Measurements from ENCODE around the gene NPY5R. TPM values are rescaled to one million over a fixed set of nuclear protein-coding genes. Genes with fewer than 3 reads are reported as not detected.

The NPY5R gene
- not detected for total RNA-seq (2021; ENCODE audit: unreplicated experiment)
- not detected for polyA plus RNA-seq (2012; ENCODE audit: insufficient read length)
- Bru-seq, nascent RNA, result not detected
- not detected for BruChase-seq, experiment 1, labeled RNA remaining after a 2-hour chase
- BruChase-seq, experiment 2, labeled RNA remaining after a 6-hour chase, result not detected
- long read RNA-seq, result 0 reads

DNA sequence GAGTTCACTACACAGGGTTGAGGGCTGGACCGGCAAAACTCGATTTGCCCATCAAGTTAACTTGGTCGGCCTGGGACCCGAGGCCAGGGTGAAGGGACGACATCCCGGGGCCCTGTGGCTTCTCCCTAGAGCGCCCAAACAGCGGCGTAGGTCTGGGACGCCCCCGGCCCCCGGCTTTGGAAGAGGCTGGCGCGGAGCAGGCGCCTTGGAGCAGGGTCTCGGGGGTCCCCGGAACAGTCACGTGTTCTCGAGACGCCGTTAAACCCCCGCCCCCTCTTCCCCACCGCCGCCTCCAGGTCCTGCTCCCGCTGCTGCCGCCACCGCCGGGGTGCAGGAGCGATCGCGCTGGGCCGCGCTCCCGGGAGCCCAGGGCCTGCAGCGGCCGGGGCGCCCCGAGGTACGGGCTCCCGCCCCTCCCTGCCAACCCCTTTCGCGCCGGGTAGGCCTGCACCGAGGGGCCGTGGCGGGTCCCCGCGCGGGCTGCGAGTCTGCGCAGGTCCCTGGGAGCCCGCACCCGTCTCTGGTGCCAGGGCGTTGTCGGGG is at the start of gene NPY5R:
Gene NPY5R (plus strand): TSS at position 289 of the 543 bp plus-strand sequence. CDS start 6,382 bp downstream, outside the sequence.
- no peaks in the 10 kb centered on the region; the same call in 1 of the 2 replicates for H3K27me3 ChIP-seq (ENCODE audit: control insufficient read depth, insufficient read depth, low read length)
- H3K36me3 ChIP-seq (ENCODE audit: control insufficient read depth, insufficient read depth, low read length), result no peaks in the 10 kb centered on the region
- BruUV-seq (replicated peaks), result no TSS peak
- TF ChIP-seq TCF7L2 (IDR thresholded peaks at IDR 0.05; ENCODE audit: low read depth, low read length) (no peak), POLR2AphosphoS5 (IDR thresholded peaks at IDR 0.05; ENCODE audit: low read depth, low read length) (no peak)
- TF ChIP-seq, protein P1, sequence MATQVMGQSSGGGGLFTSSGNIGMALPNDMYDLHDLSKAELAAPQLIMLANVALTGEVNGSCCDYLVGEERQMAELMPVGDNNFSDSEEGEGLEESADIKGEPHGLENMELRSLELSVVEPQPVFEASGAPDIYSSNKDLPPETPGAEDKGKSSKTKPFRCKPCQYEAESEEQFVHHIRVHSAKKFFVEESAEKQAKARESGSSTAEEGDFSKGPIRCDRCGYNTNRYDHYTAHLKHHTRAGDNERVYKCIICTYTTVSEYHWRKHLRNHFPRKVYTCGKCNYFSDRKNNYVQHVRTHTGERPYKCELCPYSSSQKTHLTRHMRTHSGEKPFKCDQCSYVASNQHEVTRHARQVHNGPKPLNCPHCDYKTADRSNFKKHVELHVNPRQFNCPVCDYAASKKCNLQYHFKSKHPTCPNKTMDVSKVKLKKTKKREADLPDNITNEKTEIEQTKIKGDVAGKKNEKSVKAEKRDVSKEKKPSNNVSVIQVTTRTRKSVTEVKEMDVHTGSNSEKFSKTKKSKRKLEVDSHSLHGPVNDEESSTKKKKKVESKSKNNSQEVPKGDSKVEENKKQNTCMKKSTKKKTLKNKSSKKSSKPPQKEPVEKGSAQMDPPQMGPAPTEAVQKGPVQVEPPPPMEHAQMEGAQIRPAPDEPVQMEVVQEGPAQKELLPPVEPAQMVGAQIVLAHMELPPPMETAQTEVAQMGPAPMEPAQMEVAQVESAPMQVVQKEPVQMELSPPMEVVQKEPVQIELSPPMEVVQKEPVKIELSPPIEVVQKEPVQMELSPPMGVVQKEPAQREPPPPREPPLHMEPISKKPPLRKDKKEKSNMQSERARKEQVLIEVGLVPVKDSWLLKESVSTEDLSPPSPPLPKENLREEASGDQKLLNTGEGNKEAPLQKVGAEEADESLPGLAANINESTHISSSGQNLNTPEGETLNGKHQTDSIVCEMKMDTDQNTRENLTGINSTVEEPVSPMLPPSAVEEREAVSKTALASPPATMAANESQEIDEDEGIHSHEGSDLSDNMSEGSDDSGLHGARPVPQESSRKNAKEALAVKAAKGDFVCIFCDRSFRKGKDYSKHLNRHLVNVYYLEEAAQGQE (IDR thresholded peaks at IDR 0.05; ENCODE audit: insufficient read depth in 1 of 2, low read depth in 2 of 2, low read length in 1 of 2), result no peak
- in situ Hi-C loops (cut with HindIII; ENCODE audit: low pct_unique_long_range_greater_than_20kb, low sequenced_read_pairs) (no loop called here), intact Hi-C loops (cut with micrococcal nuclease; ENCODE audit: unreplicated experiment) (no loop called here)
- POLR2A ChIA-PET, result no interaction called here
- peak within 1 kb of the TSS in 1 of 2 experiments; percentile 14; a peak in 1 of 4 replicates for H3K4me3 ChIP-seq (ENCODE audit: low read depth in 2 of 2, low read length in 2 of 2)
- no peak for DNase-seq (ENCODE audit: low read depth, low spot score)
- no peak within 1 kb of the TSS for H3K27ac ChIP-seq (ENCODE audit: low read length)
- CTCF ChIA-PET, result interaction anchor here (0.6 kb wide), 1 partner anchor 9 kb away, joined by 8 read pairs; no protein-coding TSS in a partner anchor
- ATAC-seq, result no peak
- H3K9me3 ChIP-seq (ENCODE audit: control insufficient read depth, insufficient read depth, low read depth, low read length), result no peaks in the 10 kb centered on the region
- H3K4me1 ChIP-seq (ENCODE audit: control insufficient read depth, insufficient read depth, low read length), result no peaks in the 10 kb centered on the region; the same call in 1 of the 2 replicates

DNA sequence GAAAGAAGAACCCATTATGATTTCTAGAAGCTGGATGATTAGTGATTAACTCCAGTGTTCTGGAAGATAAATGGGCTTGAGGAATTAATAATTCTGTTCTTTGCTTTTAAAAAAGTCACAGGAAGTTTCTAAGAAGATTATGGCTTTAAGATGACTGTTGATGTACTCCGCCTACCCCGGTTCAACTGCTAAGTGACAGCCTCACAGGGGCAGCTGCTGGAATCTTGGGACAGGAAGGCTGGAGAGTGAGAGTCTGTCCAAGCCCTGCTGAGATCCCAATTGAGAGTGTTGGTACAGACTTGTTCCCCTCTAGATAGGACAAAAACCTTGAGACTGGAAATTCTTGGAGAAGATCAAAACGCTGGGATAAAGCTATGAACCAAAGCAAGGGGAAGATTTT is 48.6 kb upstream of the NPY5R start:
- POLR2A ChIA-PET, result no interaction called here
- CTCF ChIA-PET, result no interaction called here
- Histone ChIP-seq H3K9me3 (ENCODE audit: control insufficient read depth, insufficient read depth, low read depth, low read length) (no peaks in the 10 kb centered on the region), H3K27me3 (ENCODE audit: control insufficient read depth, insufficient read depth, low read length) (no peaks in the 10 kb centered on the region), H3K4me1 (ENCODE audit: control insufficient read depth, insufficient read depth, low read length) (no peaks in the 10 kb centered on the region), H3K27ac (ENCODE audit: low read length) (no peak overlapping the region), H3K4me3 (ENCODE audit: low read depth in 2 of 2, low read length in 2 of 2) (no peak overlapping the region), H3K36me3 (ENCODE audit: control insufficient read depth, insufficient read depth, low read length) (no peaks in the 10 kb centered on the region)
- no peak for ATAC-seq
- intact Hi-C loops (cut with micrococcal nuclease; ENCODE audit: unreplicated experiment) (no loop called here), in situ Hi-C loops (cut with HindIII; ENCODE audit: low pct_unique_long_range_greater_than_20kb, low sequenced_read_pairs) (no loop called here)
- DNase-seq (ENCODE audit: low read depth, low spot score), result no peak
- TF ChIP-seq, protein P2, sequence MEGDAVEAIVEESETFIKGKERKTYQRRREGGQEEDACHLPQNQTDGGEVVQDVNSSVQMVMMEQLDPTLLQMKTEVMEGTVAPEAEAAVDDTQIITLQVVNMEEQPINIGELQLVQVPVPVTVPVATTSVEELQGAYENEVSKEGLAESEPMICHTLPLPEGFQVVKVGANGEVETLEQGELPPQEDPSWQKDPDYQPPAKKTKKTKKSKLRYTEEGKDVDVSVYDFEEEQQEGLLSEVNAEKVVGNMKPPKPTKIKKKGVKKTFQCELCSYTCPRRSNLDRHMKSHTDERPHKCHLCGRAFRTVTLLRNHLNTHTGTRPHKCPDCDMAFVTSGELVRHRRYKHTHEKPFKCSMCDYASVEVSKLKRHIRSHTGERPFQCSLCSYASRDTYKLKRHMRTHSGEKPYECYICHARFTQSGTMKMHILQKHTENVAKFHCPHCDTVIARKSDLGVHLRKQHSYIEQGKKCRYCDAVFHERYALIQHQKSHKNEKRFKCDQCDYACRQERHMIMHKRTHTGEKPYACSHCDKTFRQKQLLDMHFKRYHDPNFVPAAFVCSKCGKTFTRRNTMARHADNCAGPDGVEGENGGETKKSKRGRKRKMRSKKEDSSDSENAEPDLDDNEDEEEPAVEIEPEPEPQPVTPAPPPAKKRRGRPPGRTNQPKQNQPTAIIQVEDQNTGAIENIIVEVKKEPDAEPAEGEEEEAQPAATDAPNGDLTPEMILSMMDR (IDR thresholded peaks at IDR 0.05), result no peak
- TF ChIP-seq, protein P1 (IDR thresholded peaks at IDR 0.05; ENCODE audit: insufficient read depth in 1 of 2, low read depth in 2 of 2, low read length in 1 of 2), result no peak
- no peak for TF ChIP-seq SIN3A (IDR thresholded peaks at IDR 0.05; ENCODE audit: borderline replicate concordance, insufficient read depth, low read depth, low read length)
- no peak for TF ChIP-seq TCF7L2 (IDR thresholded peaks at IDR 0.05; ENCODE audit: low read depth, low read length)
- no peak for TF ChIP-seq POLR2AphosphoS5 (IDR thresholded peaks at IDR 0.05; ENCODE audit: low read depth, low read length)
- BruUV-seq (replicated peaks), result no TSS peak

Measured in Panc1 (cell line).